DND-41 (cell line): Measurements from ENCODE around the gene GPR21.

Source experiments
- EZH2 ChIP-seq: IDR thresholded peaks from 3 replicates; pipeline ENCODE4 v1.6.1; 2012; ENCODE audit warnings: borderline replicate concordance, low read depth, mild to moderate bottlenecking, moderate library complexity, low read length, inconsistent platforms; ENCODE audit not compliant: severe bottlenecking
- TF ChIP-seq, protein P1 (sequence below): IDR thresholded peaks from 2 replicates; pipeline ENCODE4 v1.5.1; 2012; ENCODE audit warnings: borderline replicate concordance, low read length, moderate library complexity, mild to moderate bottlenecking; ENCODE audit not compliant: poor library complexity, severe bottlenecking; ENCODE audit errors: extremely low read depth

DNA sequence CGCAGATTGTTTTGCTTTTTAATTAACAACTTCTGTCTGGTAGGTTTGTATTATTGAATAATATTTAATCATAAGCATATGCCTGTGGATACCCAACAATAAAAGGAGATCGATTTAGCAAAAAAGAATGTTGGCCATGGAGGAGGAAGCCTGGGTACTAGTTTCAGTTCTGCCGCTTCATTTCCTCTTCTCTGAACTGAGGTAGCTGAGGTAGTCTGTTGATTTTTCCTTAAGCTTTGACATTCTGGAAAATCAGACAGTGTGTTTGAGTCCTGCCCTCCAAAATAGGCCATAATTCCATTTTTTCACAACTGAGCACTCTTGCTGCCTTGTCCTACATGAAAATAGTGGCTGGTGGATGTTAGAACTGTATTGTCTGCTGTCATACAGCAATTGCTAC is 6.0 kb upstream of the GPR21 start:
- no peak for TF ChIP-seq EZH2
- TF ChIP-seq, protein P1, sequence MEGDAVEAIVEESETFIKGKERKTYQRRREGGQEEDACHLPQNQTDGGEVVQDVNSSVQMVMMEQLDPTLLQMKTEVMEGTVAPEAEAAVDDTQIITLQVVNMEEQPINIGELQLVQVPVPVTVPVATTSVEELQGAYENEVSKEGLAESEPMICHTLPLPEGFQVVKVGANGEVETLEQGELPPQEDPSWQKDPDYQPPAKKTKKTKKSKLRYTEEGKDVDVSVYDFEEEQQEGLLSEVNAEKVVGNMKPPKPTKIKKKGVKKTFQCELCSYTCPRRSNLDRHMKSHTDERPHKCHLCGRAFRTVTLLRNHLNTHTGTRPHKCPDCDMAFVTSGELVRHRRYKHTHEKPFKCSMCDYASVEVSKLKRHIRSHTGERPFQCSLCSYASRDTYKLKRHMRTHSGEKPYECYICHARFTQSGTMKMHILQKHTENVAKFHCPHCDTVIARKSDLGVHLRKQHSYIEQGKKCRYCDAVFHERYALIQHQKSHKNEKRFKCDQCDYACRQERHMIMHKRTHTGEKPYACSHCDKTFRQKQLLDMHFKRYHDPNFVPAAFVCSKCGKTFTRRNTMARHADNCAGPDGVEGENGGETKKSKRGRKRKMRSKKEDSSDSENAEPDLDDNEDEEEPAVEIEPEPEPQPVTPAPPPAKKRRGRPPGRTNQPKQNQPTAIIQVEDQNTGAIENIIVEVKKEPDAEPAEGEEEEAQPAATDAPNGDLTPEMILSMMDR: no peak
